Hepatocyte (in vitro differentiated cells): ENCODE measurements around the gene FAT4. TPM values are rescaled to one million over a fixed set of nuclear protein-coding genes. Genes with fewer than 3 reads are reported as not detected.
A peak's percentile ranks its signal among the peaks of the same experiment; 100 is the strongest.

Experiments used
- DNase-seq: peaks from one replicate; pipeline ENCODE4 v3.0.0-alpha.2; 2016; ENCODE audit warnings: low spot score
- H2AFZ ChIP-seq: fragments of 200-600 bp; sonication (generic); 2 replicates; pipeline ENCODE4 v1.6.0; 2016; ENCODE audit warnings: antibody characterized with exemption, mild to moderate bottlenecking
- H3K27ac ChIP-seq: fragments of 200-600 bp; sonication (generic); 2 replicates; pipeline ENCODE4 v1.5.1; 2016; ENCODE audit warnings: mild to moderate bottlenecking
- H3K27me3 ChIP-seq: fragments of 200-600 bp; sonication (generic); 2 replicates; pipeline ENCODE4 v1.6.1; 2016
- H3K36me3 ChIP-seq: fragments of 200-600 bp; sonication (generic); replicated peaks from 2 replicates; pipeline ENCODE4 v1.5.1; 2016; ENCODE audit warnings: low read depth; ENCODE audit not compliant: insufficient read depth
- H3K4me1 ChIP-seq: fragments of 200-600 bp; sonication (generic); 2 replicates; pipeline ENCODE4 v1.5.1; 2016; ENCODE audit warnings: mild to moderate bottlenecking, moderate library complexity; ENCODE audit not compliant: insufficient read depth
- H3K4me2 ChIP-seq: fragments of 200-600 bp; sonication (generic); 2 replicates; pipeline ENCODE4 v1.6.0; 2016
- H3K4me3 ChIP-seq: fragments of 200-600 bp; sonication (generic); 2 replicates; pipeline ENCODE4 v1.5.1; 2016; ENCODE audit warnings: mild to moderate bottlenecking
- H3K79me2 ChIP-seq: fragments of 200-600 bp; sonication (generic); 2 replicates; pipeline ENCODE4 v1.6.0; 2017; ENCODE audit warnings: mild to moderate bottlenecking
- H3K9me2 ChIP-seq: fragments of 200-600 bp; sonication (generic); replicated peaks from 2 replicates; pipeline ENCODE4 v1.6.0; 2017; ENCODE audit warnings: mild to moderate bottlenecking; ENCODE audit not compliant: insufficient read depth
- H3K9me3 ChIP-seq: fragments of 200-600 bp; sonication (generic); 2 replicates; pipeline ENCODE4 v1.5.1; 2016; ENCODE audit warnings: low read depth, mild to moderate bottlenecking
- H4K20me1 ChIP-seq: fragments of 200-600 bp; sonication (generic); 2 replicates; pipeline ENCODE4 v1.6.0; 2016; ENCODE audit warnings: mild to moderate bottlenecking; ENCODE audit not compliant: insufficient read depth, poor library complexity, severe bottlenecking
- CTCF ChIP-seq: fragments of 200-600 bp; sonication (generic); IDR thresholded peaks from 2 replicates; pipeline ENCODE4 v1.5.1; 2016; ENCODE audit warnings: antibody characterized with exemption, mild to moderate bottlenecking; ENCODE audit not compliant: poor library complexity
- EZH2 ChIP-seq: fragments of 200-600 bp; sonication (generic); IDR thresholded peaks from 2 replicates; pipeline ENCODE4 v1.6.1; 2016; ENCODE audit warnings: antibody characterized with exemption, mild to moderate bottlenecking, borderline replicate concordance
- EZH2phosphoT487 ChIP-seq: fragments of 200-600 bp; sonication (generic); IDR thresholded peaks from one replicate; pipeline ENCODE4 v1.6.1; 2018; ENCODE audit warnings: antibody characterized with exemption, mild to moderate bottlenecking, low read depth, moderate library complexity; ENCODE audit not compliant: unreplicated experiment, severe bottlenecking
- WGBS: methylation state at CpG from one replicate; pipeline ENCODE4 v1.1.6; 2016; ENCODE audit warnings: low lambda C conversion rate; ENCODE audit errors: missing lambda C conversion rate; 5-methylcytosine and 5-hydroxymethylcytosine counted together
- polyA plus RNA-seq: library from polyadenylated mRNA; unstranded; fragments of >200 nt; fragmentation: Nextera tagmentation; extraction: Ambion mirVana; gene quantifications from 2 replicates; pipeline ENCODE4 v1.2.1, GENCODE V29; 2016
- total RNA-seq: library from RNA; depleted of rRNA; stranded (reverse); fragments of >200 nt; gene quantifications from 2 replicates; pipeline ENCODE4 v1.2.3, GENCODE V29; 2014

The FAT4 gene
- 59.5 and 61.8 TPM in 2 replicates for total RNA-seq
- polyA plus RNA-seq, result 2.9 and 3.3 TPM in 2 replicates

- peak within 1 kb of the TSS; percentile 94 for H3K27ac ChIP-seq
- peak within 1 kb of the TSS; percentile 85 for H2AFZ ChIP-seq
- WGBS, result 3% methylated on average over 53 of the region's 68 CpGs
- H3K9me2 ChIP-seq, result no peaks in the 10 kb centered on the region
- TF ChIP-seq CTCF, result peak; percentile 20
- TF ChIP-seq EZH2, result no peak
- peak; percentile 96 for DNase-seq
- H4K20me1 ChIP-seq, result peaks cover 34% of the 10 kb centered on the region
- H3K4me3 ChIP-seq, result peak within 1 kb of the TSS; percentile 98
- peaks cover 17% of the 10 kb centered on the region for H3K27me3 ChIP-seq
- no peaks in the 10 kb centered on the region for H3K36me3 ChIP-seq
- H3K9me3 ChIP-seq, result no peaks in the 10 kb centered on the region
- peak within 1 kb of the TSS; percentile 90 for H3K4me2 ChIP-seq
- H3K4me1 ChIP-seq, result no peaks in the 10 kb centered on the region
- peaks cover 45% of the 10 kb centered on the region for H3K79me2 ChIP-seq
Measured at GRCh38 chr4:125314676-125315575, at the start of gene FAT4. TSS of gene FAT4 (plus strand) at chr4:125314955. CDS start at chr4:125316412, 1,457 bp downstream.

- H3K27me3 ChIP-seq, result no peaks in the 10 kb centered on the region
- H3K4me3 ChIP-seq, result no peak overlapping the region
- no peaks in the 10 kb centered on the region for H4K20me1 ChIP-seq
- no peak overlapping the region for H3K4me2 ChIP-seq
- H3K9me2 ChIP-seq, result no peaks in the 10 kb centered on the region
- no peaks in the 10 kb centered on the region for H3K36me3 ChIP-seq
- 95% methylated on average over 5 of the region's 5 CpGs for WGBS
- H3K27ac ChIP-seq, result no peak overlapping the region
- no peaks in the 10 kb centered on the region for H3K79me2 ChIP-seq
- H3K4me1 ChIP-seq, result peaks cover 5% of the 10 kb centered on the region
- H2AFZ ChIP-seq, result no peak overlapping the region
- no peaks in the 10 kb centered on the region for H3K9me3 ChIP-seq
- DNase-seq, result no peak
- no peak for TF ChIP-seq EZH2phosphoT487
- TF ChIP-seq CTCF, result no peak
- no peak for TF ChIP-seq EZH2
Measured at GRCh38 chr4:125265846-125266245, 48.9 kb upstream of the FAT4 start.

- no peaks in the 10 kb centered on the region for H3K9me3 ChIP-seq
- TF ChIP-seq EZH2phosphoT487, result no peak
- no peak for TF ChIP-seq EZH2
- TF ChIP-seq CTCF, result no peak
- H4K20me1 ChIP-seq, result no peaks in the 10 kb centered on the region
- H2AFZ ChIP-seq, result no peak overlapping the region
- no peaks in the 10 kb centered on the region for H3K27me3 ChIP-seq
- H3K9me2 ChIP-seq, result no peaks in the 10 kb centered on the region
- H3K27ac ChIP-seq, result no peak overlapping the region
- peaks cover 5% of the 10 kb centered on the region for H3K4me1 ChIP-seq
- no peak overlapping the region for H3K4me3 ChIP-seq
- WGBS, result 37% methylated on average over 7 of the region's 7 CpGs
- H3K79me2 ChIP-seq, result no peaks in the 10 kb centered on the region
- H3K4me2 ChIP-seq, result peak overlapping the region; percentile 19
- DNase-seq, result peak; percentile 4
- no peaks in the 10 kb centered on the region for H3K36me3 ChIP-seq
Measured at GRCh38 chr4:125266901-125267604, 47.7 kb upstream of the FAT4 start.
